Measurements from ENCODE around the gene PPP1R10. TPM values are rescaled to one million over a fixed set of nuclear protein-coding genes. Genes with fewer than 3 reads are reported as not detected.

PPP1R10 gene
- total RNA-seq, 2 experiments from 2014 or later, result 92.2 to 95.3 TPM

GRCh38 chr6:30612687-30613248 lies 4.3 kb downstream of the PPP1R10 start:
- POLR2A ChIA-PET, result interaction anchor here (0.7 to 4.8 kb wide), 16 partner anchors 7 to 182 kb away, joined by 3 to 135 read pairs (median 14); partner anchors contain the start of genes ABCF1, ATAT1, C6orf136 and GNL1
- intact Hi-C loops (cut with DNase I, micrococcal nuclease), result loop anchor here in 1 of 2 experiments (1.0 to 5.0 kb wide), 2 partner anchors 40 to 130 kb away; no protein-coding TSS in a partner anchor

GRCh38 chr6:30612213-30612612 lies 4.8 kb downstream of the PPP1R10 start:
- Histone ChIP-seq H3K4me1 (ENCODE audit: insufficient read depth, low read length) (peaks cover 45% of the 10 kb centered on the region), H3K9me3 (ENCODE audit: control insufficient read depth in 1 of 2, insufficient read depth in 1 of 2, low read length in 2 of 2) (no peaks in the 10 kb centered on the region), H3K36me3 (ENCODE audit: insufficient read depth, low read length) (peaks cover 53% of the 10 kb centered on the region), H3K27me3 (ENCODE audit: control insufficient read depth in 1 of 2, insufficient read depth in 2 of 2, low read length in 2 of 2) (no peaks in the 10 kb centered on the region), H3K4me3 (ENCODE audit: low read length) (no peak overlapping the region), H3K27ac (ENCODE audit: low read depth in 1 of 2, low read length in 2 of 2) (peak overlapping the region in 1 of 2 donors; percentile 87)
- CTCF ChIA-PET, result interaction anchor here (1.0 to 4.2 kb wide), 8 partner anchors 15 to 130 kb away, joined by 3 to 22 read pairs (median 6); partner anchors contain the start of gene ABCF1
- TF ChIP-seq CTCF (IDR thresholded peaks at IDR 0.05), result no peak
- ATAC-seq (ENCODE audit: poor library complexity), result no peak
- peaks cover 66% of the 10 kb centered on the region for H3K4me1 Mint-ChIP-seq (ENCODE audit: low read depth)
- peaks cover 4% of the 10 kb centered on the region for H3K27me3 Mint-ChIP-seq
- H3K9me3 Mint-ChIP-seq, result no peaks in the 10 kb centered on the region
- no peak for DNase-seq
- peak overlapping the region; percentile 99 for H3K27ac Mint-ChIP-seq
- H3K4me3 Mint-ChIP-seq, result no peak overlapping the region
- POLR2A ChIA-PET, result interaction anchor here (1.1 to 4.8 kb wide), 9 partner anchors 13 to 119 kb away, joined by 3 to 135 read pairs (median 13); partner anchors contain the start of genes ABCF1, C6orf136, GNL1 and PRR3
- peaks cover 68% of the 10 kb centered on the region for H3K36me3 Mint-ChIP-seq (ENCODE audit: low read depth)
- intact Hi-C loops (cut with DNase I, micrococcal nuclease), result loop anchor here in 1 of 2 experiments (5.0 kb wide), 1 partner anchor 130 kb away; no protein-coding TSS in a partner anchor

More at GRCh38 chr6:30612687-30613248, 4.3 kb downstream of the PPP1R10 start:
- H3K4me1 ChIP-seq (ENCODE audit: insufficient read depth, low read length), result peaks cover 45% of the 10 kb centered on the region
- H3K4me1 Mint-ChIP-seq (ENCODE audit: low read depth), result peaks cover 61% of the 10 kb centered on the region
- H3K36me3 ChIP-seq (ENCODE audit: insufficient read depth, low read length), result peaks cover 47% of the 10 kb centered on the region
- DNase-seq, result no peak
- H3K27me3 ChIP-seq (ENCODE audit: control insufficient read depth in 1 of 2, insufficient read depth in 2 of 2, low read length in 2 of 2), result no peaks in the 10 kb centered on the region
- peak overlapping the region; percentile 99 for H3K27ac Mint-ChIP-seq
- no peak for TF ChIP-seq CTCF (IDR thresholded peaks at IDR 0.05)
- H3K9me3 Mint-ChIP-seq, result no peaks in the 10 kb centered on the region
- no peak overlapping the region for H3K4me3 ChIP-seq (ENCODE audit: low read length)
- CTCF ChIA-PET, result interaction anchor here (1.0 to 4.2 kb wide), 9 partner anchors 16 to 131 kb away, joined by 3 to 22 read pairs (median 6); partner anchors contain the start of gene ABCF1
- H3K27ac ChIP-seq (ENCODE audit: low read depth in 1 of 2, low read length in 2 of 2), result peak overlapping the region; percentile 87 to 92
- no peak for ATAC-seq (ENCODE audit: poor library complexity)
- H3K27me3 Mint-ChIP-seq, result peaks cover 5% of the 10 kb centered on the region
- no peak overlapping the region for H3K4me3 Mint-ChIP-seq
- H3K36me3 Mint-ChIP-seq (ENCODE audit: low read depth), result peaks cover 68% of the 10 kb centered on the region
- no peaks in the 10 kb centered on the region for H3K9me3 ChIP-seq (ENCODE audit: control insufficient read depth in 1 of 2, insufficient read depth in 1 of 2, low read length in 2 of 2)

GRCh38 chr6:30611856-30612194 lies 5.2 kb downstream of the PPP1R10 start:
- Mint-ChIP-seq H3K27me3 (no peaks in the 10 kb centered on the region), H3K4me3 (no peak overlapping the region), H3K4me1 (ENCODE audit: low read depth) (peaks cover 66% of the 10 kb centered on the region), H3K27ac (peak overlapping the region; percentile 99), H3K36me3 (ENCODE audit: low read depth) (peaks cover 66% of the 10 kb centered on the region), H3K9me3 (no peaks in the 10 kb centered on the region)
- DNase-seq, result no peak
- Histone ChIP-seq H3K36me3 (ENCODE audit: insufficient read depth, low read length) (peaks cover 54% of the 10 kb centered on the region), H3K4me1 (ENCODE audit: insufficient read depth, low read length) (peaks cover 45% of the 10 kb centered on the region), H3K9me3 (ENCODE audit: control insufficient read depth in 1 of 2, insufficient read depth in 1 of 2, low read length in 2 of 2) (no peaks in the 10 kb centered on the region), H3K27me3 (ENCODE audit: control insufficient read depth in 1 of 2, insufficient read depth in 2 of 2, low read length in 2 of 2) (no peaks in the 10 kb centered on the region), H3K27ac (ENCODE audit: low read depth in 1 of 2, low read length in 2 of 2) (peak overlapping the region in 1 of 2 donors; percentile 10), H3K4me3 (ENCODE audit: low read length) (no peak overlapping the region)
- ATAC-seq (ENCODE audit: poor library complexity), result no peak
- POLR2A ChIA-PET, result interaction anchor here (1.2 to 4.8 kb wide), 4 partner anchors 12 to 109 kb away, joined by 3 to 135 read pairs (median 48); partner anchors contain the start of genes ABCF1, GNL1 and PRR3
- no peak for TF ChIP-seq CTCF (IDR thresholded peaks at IDR 0.05)
- intact Hi-C loops (cut with DNase I, micrococcal nuclease), result loop anchor here in 1 of 2 experiments (5.0 kb wide), 1 partner anchor 130 kb away; no protein-coding TSS in a partner anchor
- CTCF ChIA-PET, result interaction anchor here (1.0 to 2.7 kb wide), 6 partner anchors 67 to 130 kb away, joined by 3 to 9 read pairs (median 6); no protein-coding TSS in a partner anchor

Data from CD4-positive, alpha-beta T cell (primary cell).